Endothelial cell (in vitro differentiated cells): Measurements from ENCODE around the gene IFNW1. TPM values are rescaled to one million over a fixed set of nuclear protein-coding genes. Genes with fewer than 3 reads are reported as not detected.

Experiments used
- DNase-seq: peaks from one replicate; pipeline ENCODE4 v3.0.0; 2021; ENCODE audit warnings: low spot score
- H3K27ac Mint-ChIP-seq: one replicate; pipeline ENCODE4 v1.8.0; 2021; ENCODE audit warnings: mixed read lengths, inconsistent platforms; ENCODE audit not compliant: unreplicated experiment
- H3K27me3 Mint-ChIP-seq: one replicate; pipeline ENCODE4 v1.8.0; 2021; ENCODE audit warnings: mild to moderate bottlenecking, moderate library complexity, mixed read lengths, inconsistent platforms; ENCODE audit not compliant: unreplicated experiment
- H3K36me3 Mint-ChIP-seq: one replicate; pipeline ENCODE4 v1.8.0; 2021; ENCODE audit warnings: mild to moderate bottlenecking, low read depth, mixed read lengths, inconsistent platforms; ENCODE audit not compliant: unreplicated experiment
- H3K4me1 Mint-ChIP-seq: one replicate; pipeline ENCODE4 v1.8.0; 2021; ENCODE audit warnings: mild to moderate bottlenecking, mixed read lengths, inconsistent platforms; ENCODE audit not compliant: unreplicated experiment
- H3K4me3 Mint-ChIP-seq: one replicate; pipeline ENCODE4 v1.8.0; 2021; ENCODE audit warnings: mild to moderate bottlenecking, mixed read lengths, inconsistent platforms; ENCODE audit not compliant: unreplicated experiment
- H3K9me3 Mint-ChIP-seq: one replicate; pipeline ENCODE4 v1.8.0; 2021; ENCODE audit warnings: mixed read lengths, inconsistent platforms; ENCODE audit not compliant: unreplicated experiment
- CTCF ChIP-seq: fragments of 200-600 bp; sonication (generic); IDR thresholded peaks from one replicate; pipeline ENCODE4 v1.5.0; 2021; ENCODE audit warnings: antibody characterized with exemption; ENCODE audit not compliant: unreplicated experiment
- total RNA-seq: library from RNA; stranded (reverse); fragmentation: NEBNext Ultra II Directional; extraction: Animal tissue kit (Norgen Biotek cat#: 25700); gene quantifications from one replicate; pipeline ENCODE4 v1.2.1, GENCODE V29; 2021; ENCODE audit not compliant: unreplicated experiment

The IFNW1 gene
- total RNA-seq, 1 donor from 2014 or later: not detected

- TF ChIP-seq CTCF: no peak
- no peaks in the 10 kb centered on the region for H3K9me3 Mint-ChIP-seq
- DNase-seq: no peak
- no peaks in the 10 kb centered on the region for H3K27me3 Mint-ChIP-seq
- H3K4me3 Mint-ChIP-seq: no peak overlapping the region
- H3K4me1 Mint-ChIP-seq: peaks cover 6% of the 10 kb centered on the region
- no peaks in the 10 kb centered on the region for H3K36me3 Mint-ChIP-seq
- no peak overlapping the region for H3K27ac Mint-ChIP-seq
Measured at GRCh38 chr9:21102305-21102704, 39.3 kb downstream of the IFNW1 start.

GRCh38 chr9:21097817-21098216 is 43.8 kb downstream of the IFNW1 start:
- peaks cover 12% of the 10 kb centered on the region for H3K4me1 Mint-ChIP-seq
- DNase-seq: no peak
- no peak overlapping the region for H3K4me3 Mint-ChIP-seq
- H3K27me3 Mint-ChIP-seq: no peaks in the 10 kb centered on the region
- H3K27ac Mint-ChIP-seq: no peak overlapping the region
- no peaks in the 10 kb centered on the region for H3K9me3 Mint-ChIP-seq
- no peaks in the 10 kb centered on the region for H3K36me3 Mint-ChIP-seq
- no peak for TF ChIP-seq CTCF

GRCh38 chr9:21096901-21097255 is 44.8 kb downstream of the IFNW1 start:
- no peaks in the 10 kb centered on the region for H3K27me3 Mint-ChIP-seq
- H3K9me3 Mint-ChIP-seq: no peaks in the 10 kb centered on the region
- H3K27ac Mint-ChIP-seq: no peak overlapping the region
- H3K4me3 Mint-ChIP-seq: no peak overlapping the region
- peaks cover 12% of the 10 kb centered on the region for H3K4me1 Mint-ChIP-seq
- no peak for TF ChIP-seq CTCF
- no peak for DNase-seq
- H3K36me3 Mint-ChIP-seq: no peaks in the 10 kb centered on the region

GRCh38 chr9:21096172-21096900 is 45.3 kb downstream of the IFNW1 start:
- no peak overlapping the region for H3K4me3 Mint-ChIP-seq
- DNase-seq: no peak
- H3K9me3 Mint-ChIP-seq: no peaks in the 10 kb centered on the region
- no peaks in the 10 kb centered on the region for H3K27me3 Mint-ChIP-seq
- TF ChIP-seq CTCF: no peak
- no peaks in the 10 kb centered on the region for H3K36me3 Mint-ChIP-seq
- H3K4me1 Mint-ChIP-seq: peaks cover 15% of the 10 kb centered on the region
- H3K27ac Mint-ChIP-seq: no peak overlapping the region

- no peak for DNase-seq
- no peak overlapping the region for H3K27ac Mint-ChIP-seq
- no peaks in the 10 kb centered on the region for H3K27me3 Mint-ChIP-seq
- H3K4me3 Mint-ChIP-seq: no peak overlapping the region
- no peaks in the 10 kb centered on the region for H3K36me3 Mint-ChIP-seq
- peaks cover 18% of the 10 kb centered on the region for H3K4me1 Mint-ChIP-seq
- TF ChIP-seq CTCF: no peak
- H3K9me3 Mint-ChIP-seq: no peaks in the 10 kb centered on the region
Measured at GRCh38 chr9:21095561-21095960, 46.1 kb downstream of the IFNW1 start.

Other genes with a start within 250 kb of the IFNW1 start
- gene HACD4, start 110.2 kb downstream of the IFNW1 start, total RNA-seq: 5.7 TPM
- gene IFNB1, start 63.9 kb downstream of the IFNW1 start, total RNA-seq: not detected
- gene IFNA21, start 24.8 kb upstream of the IFNW1 start, total RNA-seq: not detected
- gene IFNA4, start 45.8 kb upstream of the IFNW1 start, total RNA-seq: not detected
- gene IFNA7, start 60.4 kb upstream of the IFNW1 start, total RNA-seq: not detected
- not detected for gene IFNA10, start 65.3 kb upstream of the IFNW1 start, total RNA-seq
- gene IFNA16, start 75.5 kb upstream of the IFNW1 start, total RNA-seq: not detected
- gene IFNA17, start 86.4 kb upstream of the IFNW1 start, total RNA-seq: not detected
- gene IFNA14, start 98.2 kb upstream of the IFNW1 start, total RNA-seq: not detected
- gene IFNA5, start 163.5 kb upstream of the IFNW1 start, total RNA-seq: not detected
- gene KLHL9, start 193.6 kb upstream of the IFNW1 start, total RNA-seq: 39.5 TPM
- gene IFNA6, start 209.1 kb upstream of the IFNW1 start, total RNA-seq: not detected
- not detected for gene IFNA13, start 226.2 kb upstream of the IFNW1 start, total RNA-seq
- not detected for gene IFNA2, start 243.6 kb upstream of the IFNW1 start, total RNA-seq